Ovary (tissue), 3 donors: ENCODE data around the gene CHCHD6.

ENCODE experiments used
- CTCF ChIP-seq, 3 donors: fragments of 450-650 bp in 2 of 3; fragments of 200-600 bp in 1 of 3; IDR thresholded peaks; one replicate each; pipeline versions ENCODE4 v1.5.1 to v1.8.0; 2016 to 2022; ENCODE audit warnings: antibody characterized with exemption in 3 of 3, mild to moderate bottlenecking in 1 of 3
- POLR2A ChIP-seq: fragments of 450-650 bp; IDR thresholded peaks from one replicate; pipeline ENCODE4 v1.6.1; 2017; ENCODE audit warnings: antibody characterized with exemption, mild to moderate bottlenecking, moderate library complexity
- donor health status: DM: no; HTN: no; CAD: no.

DNA sequence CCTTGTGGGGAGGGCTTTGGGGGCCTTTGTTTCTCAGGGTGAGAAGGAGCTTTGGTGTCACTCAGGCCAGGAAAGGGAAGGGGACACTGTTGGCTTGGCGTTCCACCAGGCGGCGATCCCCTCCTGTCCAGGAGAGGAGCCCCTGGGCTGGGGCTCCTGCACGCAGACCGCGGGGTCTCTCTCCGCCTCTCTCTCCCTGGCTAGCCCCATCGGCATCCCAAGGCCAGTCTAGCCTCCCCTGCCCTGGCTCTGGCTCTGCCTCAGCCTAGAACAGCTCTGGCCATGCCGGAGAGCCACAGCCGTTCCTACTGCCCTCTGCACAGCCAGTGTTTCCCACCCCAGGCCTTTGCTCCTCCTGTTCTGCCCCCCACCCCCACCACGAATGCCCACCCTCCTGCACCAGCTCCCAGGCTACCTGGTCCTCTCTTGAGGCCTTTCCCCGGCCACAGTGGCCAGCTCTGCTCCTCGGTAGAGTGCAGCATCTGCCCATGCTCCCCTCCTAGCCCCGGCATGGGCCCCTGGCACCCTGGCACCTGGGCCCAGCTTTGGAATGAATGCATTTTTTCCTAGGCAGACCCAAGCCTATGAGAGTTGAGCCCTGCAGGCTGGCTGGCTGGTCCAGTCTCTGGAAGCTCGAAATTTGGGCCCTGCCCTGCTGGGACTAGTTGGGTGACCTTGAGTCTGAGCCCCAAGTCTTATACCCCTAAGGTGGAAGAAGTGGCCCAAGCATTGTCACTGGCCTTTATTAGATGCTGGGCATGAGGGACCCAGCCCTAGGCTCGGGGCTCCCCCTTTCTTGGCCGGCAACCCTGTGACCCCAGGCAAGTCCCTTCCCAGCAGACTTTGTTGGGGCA lies 281.3 kb downstream of the CHCHD6 start:
- no peak for TF ChIP-seq POLR2A
- no peak for TF ChIP-seq CTCF (IDR thresholded peaks at IDR 0.05)
